Activated naive CD8-positive, alpha-beta T cell treated with anti-CD3 and anti-CD28 coated beads for 36 hours (primary cell): Measurements from ENCODE around the gene RUNX1. TPM values are rescaled to one million over a fixed set of nuclear protein-coding genes. Genes with fewer than 3 reads are reported as not detected.

Experiments
- DNase-seq: peaks from one replicate; pipeline ENCODE4 v3.0.0; 2021
- H3K27ac Mint-ChIP-seq: one replicate; pipeline ENCODE4 v1.8.0; 2022; ENCODE audit warnings: mild to moderate bottlenecking, moderate library complexity, mixed read lengths
- H3K27me3 Mint-ChIP-seq: one replicate; pipeline ENCODE4 v1.8.0; 2022; ENCODE audit warnings: mild to moderate bottlenecking, mixed read lengths
- H3K36me3 Mint-ChIP-seq: one replicate; pipeline ENCODE4 v1.8.0; 2021; ENCODE audit warnings: mild to moderate bottlenecking, mixed read lengths
- H3K4me1 Mint-ChIP-seq: one replicate; pipeline ENCODE4 v1.8.0; 2021; ENCODE audit warnings: mixed read lengths
- H3K4me3 Mint-ChIP-seq: one replicate; pipeline ENCODE4 v1.8.0; 2022; ENCODE audit warnings: mild to moderate bottlenecking, moderate library complexity, mixed read lengths
- H3K9me3 Mint-ChIP-seq: one replicate; pipeline ENCODE4 v1.8.0; 2022; ENCODE audit warnings: mixed read lengths
- total RNA-seq, 2 experiments: library from RNA; stranded (reverse); gene quantifications; one replicate each; pipeline ENCODE4 v1.2.3, GENCODE V29; 2021

Gene RUNX1
- total RNA-seq, result 10 to 100 TPM; 16.6 to 18.0 TPM

GRCh38 chr21:35048706-35049617 lies at the start of gene RUNX1:
TSS of gene RUNX1 (minus strand) at chr21:35049302.
- Mint-ChIP-seq H3K36me3 (peaks cover 7% of the 10 kb centered on the region), H3K4me1 (peaks cover 82% of the 10 kb centered on the region), H3K9me3 (no peaks in the 10 kb centered on the region), H3K27me3 (peaks cover 5% of the 10 kb centered on the region), H3K27ac (peak within 1 kb of the TSS; percentile 91), H3K4me3 (peak within 1 kb of the TSS; percentile 92)
- peak; percentile 82 for DNase-seq

GRCh38 chr21:35097525-35097924 lies 48.4 kb upstream of the RUNX1 start:
- H3K36me3 Mint-ChIP-seq, result no peaks in the 10 kb centered on the region
- H3K9me3 Mint-ChIP-seq, result no peaks in the 10 kb centered on the region
- peaks cover 19% of the 10 kb centered on the region for H3K4me1 Mint-ChIP-seq
- no peak overlapping the region for H3K27ac Mint-ChIP-seq
- no peak overlapping the region for H3K4me3 Mint-ChIP-seq
- DNase-seq, result no peak
- H3K27me3 Mint-ChIP-seq, result no peaks in the 10 kb centered on the region

- peak; percentile 1 for DNase-seq
- no peaks in the 10 kb centered on the region for H3K36me3 Mint-ChIP-seq
- peaks cover 19% of the 10 kb centered on the region for H3K4me1 Mint-ChIP-seq
- no peaks in the 10 kb centered on the region for H3K27me3 Mint-ChIP-seq
- H3K9me3 Mint-ChIP-seq, result no peaks in the 10 kb centered on the region
- no peak overlapping the region for H3K4me3 Mint-ChIP-seq
- H3K27ac Mint-ChIP-seq, result peak overlapping the region; percentile 27
These were observed 47.9 kb upstream of the RUNX1 start for GRCh38 chr21:35096959-35097358.

- no peak overlapping the region for H3K27ac Mint-ChIP-seq
- H3K36me3 Mint-ChIP-seq, result no peaks in the 10 kb centered on the region
- no peaks in the 10 kb centered on the region for H3K27me3 Mint-ChIP-seq
- DNase-seq, result no peak
- H3K4me3 Mint-ChIP-seq, result no peak overlapping the region
- no peaks in the 10 kb centered on the region for H3K9me3 Mint-ChIP-seq
- H3K4me1 Mint-ChIP-seq, result peaks cover 19% of the 10 kb centered on the region
These were observed 46.8 kb upstream of the RUNX1 start for GRCh38 chr21:35095859-35096291.

GRCh38 chr21:35093514-35093913 lies 44.4 kb upstream of the RUNX1 start:
- H3K36me3 Mint-ChIP-seq, result no peaks in the 10 kb centered on the region
- H3K9me3 Mint-ChIP-seq, result no peaks in the 10 kb centered on the region
- H3K4me1 Mint-ChIP-seq, result peaks cover 24% of the 10 kb centered on the region
- no peaks in the 10 kb centered on the region for H3K27me3 Mint-ChIP-seq
- no peak overlapping the region for H3K27ac Mint-ChIP-seq
- no peak for DNase-seq
- H3K4me3 Mint-ChIP-seq, result no peak overlapping the region

- H3K27ac Mint-ChIP-seq, result no peak overlapping the region
- peaks cover 22% of the 10 kb centered on the region for H3K4me1 Mint-ChIP-seq
- H3K36me3 Mint-ChIP-seq, result no peaks in the 10 kb centered on the region
- H3K9me3 Mint-ChIP-seq, result no peaks in the 10 kb centered on the region
- H3K27me3 Mint-ChIP-seq, result no peaks in the 10 kb centered on the region
- no peak overlapping the region for H3K4me3 Mint-ChIP-seq
- DNase-seq, result no peak
These were observed 42.4 kb upstream of the RUNX1 start for GRCh38 chr21:35091496-35091895.

- no peak overlapping the region for H3K4me3 Mint-ChIP-seq
- no peaks in the 10 kb centered on the region for H3K9me3 Mint-ChIP-seq
- no peak for DNase-seq
- H3K4me1 Mint-ChIP-seq, result peaks cover 17% of the 10 kb centered on the region
- no peak overlapping the region for H3K27ac Mint-ChIP-seq
- no peaks in the 10 kb centered on the region for H3K36me3 Mint-ChIP-seq
- no peaks in the 10 kb centered on the region for H3K27me3 Mint-ChIP-seq
These were observed 41.3 kb upstream of the RUNX1 start for GRCh38 chr21:35090403-35090802.

GRCh38 chr21:35088319-35088771 lies 39.2 kb upstream of the RUNX1 start:
- Mint-ChIP-seq H3K36me3 (peaks cover 4% of the 10 kb centered on the region), H3K4me3 (no peak overlapping the region), H3K4me1 (peaks cover 15% of the 10 kb centered on the region), H3K27me3 (no peaks in the 10 kb centered on the region), H3K9me3 (peaks cover 4% of the 10 kb centered on the region), H3K27ac (no peak overlapping the region)
- DNase-seq, result no peak

GRCh38 chr21:35086357-35086756 lies 37.3 kb upstream of the RUNX1 start:
- H3K4me1 Mint-ChIP-seq, result peaks cover 15% of the 10 kb centered on the region
- no peak overlapping the region for H3K4me3 Mint-ChIP-seq
- no peaks in the 10 kb centered on the region for H3K27me3 Mint-ChIP-seq
- peaks cover 4% of the 10 kb centered on the region for H3K9me3 Mint-ChIP-seq
- H3K36me3 Mint-ChIP-seq, result peaks cover 4% of the 10 kb centered on the region
- no peak overlapping the region for H3K27ac Mint-ChIP-seq
- no peak for DNase-seq

- Mint-ChIP-seq H3K27ac (no peak overlapping the region), H3K4me3 (no peak overlapping the region), H3K9me3 (peaks cover 4% of the 10 kb centered on the region), H3K4me1 (peaks cover 15% of the 10 kb centered on the region), H3K27me3 (no peaks in the 10 kb centered on the region), H3K36me3 (peaks cover 4% of the 10 kb centered on the region)
- DNase-seq, result no peak
These were observed 35.8 kb upstream of the RUNX1 start for GRCh38 chr21:35084869-35085268.

- peaks cover 4% of the 10 kb centered on the region for H3K9me3 Mint-ChIP-seq
- H3K27ac Mint-ChIP-seq, result no peak overlapping the region
- H3K27me3 Mint-ChIP-seq, result no peaks in the 10 kb centered on the region
- DNase-seq, result no peak
- no peak overlapping the region for H3K4me3 Mint-ChIP-seq
- peaks cover 6% of the 10 kb centered on the region for H3K4me1 Mint-ChIP-seq
- peaks cover 4% of the 10 kb centered on the region for H3K36me3 Mint-ChIP-seq
These were observed 34.1 kb upstream of the RUNX1 start for GRCh38 chr21:35083246-35083645.

GRCh38 chr21:35081861-35082260 lies 32.8 kb upstream of the RUNX1 start:
- DNase-seq, result no peak
- Mint-ChIP-seq H3K4me1 (peaks cover 3% of the 10 kb centered on the region), H3K4me3 (no peak overlapping the region), H3K36me3 (peaks cover 4% of the 10 kb centered on the region), H3K9me3 (peaks cover 4% of the 10 kb centered on the region), H3K27ac (no peak overlapping the region), H3K27me3 (no peaks in the 10 kb centered on the region)

GRCh38 chr21:35079181-35079580 lies 30.1 kb upstream of the RUNX1 start:
- DNase-seq, result no peak
- Mint-ChIP-seq H3K36me3 (peaks cover 4% of the 10 kb centered on the region), H3K4me1 (peaks cover 8% of the 10 kb centered on the region), H3K27ac (no peak overlapping the region), H3K4me3 (no peak overlapping the region), H3K9me3 (peaks cover 4% of the 10 kb centered on the region), H3K27me3 (no peaks in the 10 kb centered on the region)

GRCh38 chr21:35077975-35078374 lies 28.9 kb upstream of the RUNX1 start:
- Mint-ChIP-seq H3K4me1 (peaks cover 8% of the 10 kb centered on the region), H3K27me3 (no peaks in the 10 kb centered on the region), H3K27ac (peak overlapping the region; percentile 55), H3K36me3 (no peaks in the 10 kb centered on the region), H3K4me3 (no peak overlapping the region), H3K9me3 (no peaks in the 10 kb centered on the region)
- no peak for DNase-seq

GRCh38 chr21:35077466-35077865 lies 28.4 kb upstream of the RUNX1 start:
- Mint-ChIP-seq H3K27ac (no peak overlapping the region), H3K4me3 (no peak overlapping the region), H3K36me3 (no peaks in the 10 kb centered on the region), H3K27me3 (no peaks in the 10 kb centered on the region), H3K9me3 (no peaks in the 10 kb centered on the region), H3K4me1 (peaks cover 8% of the 10 kb centered on the region)
- DNase-seq, result no peak

GRCh38 chr21:35075546-35075945 lies 26.4 kb upstream of the RUNX1 start:
- Mint-ChIP-seq H3K36me3 (no peaks in the 10 kb centered on the region), H3K4me3 (no peak overlapping the region), H3K4me1 (peaks cover 14% of the 10 kb centered on the region), H3K27ac (no peak overlapping the region), H3K9me3 (no peaks in the 10 kb centered on the region), H3K27me3 (no peaks in the 10 kb centered on the region)
- no peak for DNase-seq
